Mesenchymal stem cell (in vitro differentiated cells and primary cell): ENCODE data around the gene ZNF280C.

Source experiments
- DNase-seq: peaks from one replicate; pipeline ENCODE4 v3.0.0-alpha.2; 2013
- H2AFZ ChIP-seq: one replicate; pipeline ENCODE4 v1.6.1; 2013; ENCODE audit warnings: low read depth, mild to moderate bottlenecking, control low read depth, inconsistent platforms, low read length, moderate library complexity
- H2AK5ac ChIP-seq: 2 replicates; pipeline ENCODE4 v1.6.1; 2013; ENCODE audit warnings: low read length, moderate library complexity, mild to moderate bottlenecking, inconsistent platforms; ENCODE audit not compliant: severe bottlenecking
- H2BK120ac ChIP-seq: one replicate; pipeline ENCODE4 v1.6.1; 2013; ENCODE audit warnings: low read depth, mild to moderate bottlenecking, inconsistent platforms, low read length, moderate library complexity
- H2BK12ac ChIP-seq, 2 experiments: one replicate each; pipeline ENCODE4 v1.6.1; 2013; ENCODE audit warnings: inconsistent platforms in 2 of 2, low read length in 2 of 2, mild to moderate bottlenecking in 2 of 2, moderate library complexity in 2 of 2, control low read depth in 1 of 2
- H2BK15ac ChIP-seq: one replicate; pipeline ENCODE4 v1.6.1; 2013; ENCODE audit warnings: mild to moderate bottlenecking, low read depth, inconsistent platforms; ENCODE audit not compliant: poor library complexity, severe bottlenecking
- H2BK5ac ChIP-seq: 2 replicates; pipeline ENCODE4 v1.6.1; 2013; ENCODE audit warnings: low read depth, mild to moderate bottlenecking, low read length, control low read depth, inconsistent platforms; ENCODE audit not compliant: poor library complexity, severe bottlenecking
- H3K14ac ChIP-seq, 2 experiments: one replicate each; pipeline ENCODE4 v1.6.1; 2013; ENCODE audit warnings: inconsistent platforms in 2 of 2, low read length in 2 of 2, control low read depth in 1 of 2, mild to moderate bottlenecking in 1 of 2, moderate library complexity in 1 of 2
- H3K18ac ChIP-seq, 2 experiments: one replicate each; pipeline ENCODE4 v1.6.1; 2013; ENCODE audit warnings: inconsistent platforms in 2 of 2, low read length in 2 of 2, control low read depth in 1 of 2, low read depth in 1 of 2, mild to moderate bottlenecking in 1 of 2
- H3K23ac ChIP-seq, 2 experiments: one replicate each; pipeline ENCODE4 v1.6.1; 2013; ENCODE audit warnings: inconsistent platforms in 2 of 2, low read length in 2 of 2, mild to moderate bottlenecking in 2 of 2, moderate library complexity in 2 of 2, control low read depth in 1 of 2
- H3K27ac ChIP-seq: 2 replicates; pipeline ENCODE4 v1.5.1; 2013; ENCODE audit warnings: mild to moderate bottlenecking, moderate library complexity, low read length, control low read depth, inconsistent platforms; ENCODE audit not compliant: poor library complexity, severe bottlenecking
- H3K27me3 ChIP-seq, 2 experiments: 2 replicates each; pipeline versions ENCODE4 v1.6.1 to v1.7.0; 2013; ENCODE audit warnings: low read length in 2 of 2, mild to moderate bottlenecking in 2 of 2, moderate library complexity in 2 of 2, control low read depth in 1 of 2, inconsistent platforms in 1 of 2; ENCODE audit not compliant: control insufficient read depth in 1 of 2, insufficient read depth in 1 of 2
- H3K36me3 ChIP-seq, 2 experiments: 2 replicates each; pipeline versions ENCODE4 v1.6.1 to v1.7.0; 2013; ENCODE audit warnings: low read length in 2 of 2, control low read depth in 1 of 2, inconsistent platforms in 1 of 2, low read depth in 1 of 2, mild to moderate bottlenecking in 1 of 2; ENCODE audit not compliant: insufficient read depth in 2 of 2, control insufficient read depth in 1 of 2
- H3K4ac ChIP-seq, 2 experiments: one replicate each; pipeline ENCODE4 v1.6.1; 2013; ENCODE audit warnings: inconsistent platforms in 2 of 2, low read length in 2 of 2, mild to moderate bottlenecking in 2 of 2, moderate library complexity in 2 of 2, control low read depth in 1 of 2, low read depth in 1 of 2
- H3K4me1 ChIP-seq: 2 replicates; pipeline ENCODE4 v1.6.1; 2013; ENCODE audit warnings: low read depth, low read length, control low read depth; ENCODE audit not compliant: control insufficient read depth, insufficient read depth
- H3K4me2 ChIP-seq: 2 replicates; pipeline ENCODE4 v1.6.1; 2013; ENCODE audit warnings: low read length, mild to moderate bottlenecking, inconsistent platforms; ENCODE audit not compliant: poor library complexity, severe bottlenecking
- H3K4me3 ChIP-seq, 2 experiments: 2 replicates each; pipeline versions ENCODE4 v1.5.1 to v1.7.0; 2013; ENCODE audit warnings: low read length in 2 of 2, mild to moderate bottlenecking in 2 of 2, control low read depth in 1 of 2, low read depth in 1 of 2; ENCODE audit not compliant: insufficient read depth in 1 of 2
- H3K79me1 ChIP-seq: replicated peaks from 2 replicates; pipeline ENCODE4 v1.6.1; 2013; ENCODE audit warnings: mild to moderate bottlenecking, control low read depth, low read length, inconsistent platforms; ENCODE audit not compliant: poor library complexity, severe bottlenecking
- H3K9ac ChIP-seq: 2 replicates; pipeline ENCODE4 v1.7.0; 2013; ENCODE audit warnings: mild to moderate bottlenecking, low read length, moderate library complexity
- H3K9me3 ChIP-seq: 2 replicates; pipeline ENCODE4 v1.7.0; 2013; ENCODE audit warnings: mild to moderate bottlenecking, low read length; ENCODE audit not compliant: control insufficient read depth
- H4K8ac ChIP-seq: one replicate; pipeline ENCODE4 v1.6.1; 2013; ENCODE audit warnings: inconsistent platforms, mild to moderate bottlenecking, low read length, moderate library complexity
- H4K91ac ChIP-seq: one replicate; pipeline ENCODE4 v1.6.1; 2013; ENCODE audit warnings: mild to moderate bottlenecking, low read length, inconsistent platforms
- WGBS: methylation state at CpG from one replicate; pipeline ENCODE4 v1.1.7; 2013; ENCODE audit warnings: mixed read lengths; 5-methylcytosine and 5-hydroxymethylcytosine counted together

ZNF280C gene

GRCh38 chrX:130213376-130213775 lies 55.3 kb downstream of the ZNF280C start:
- Histone ChIP-seq H2BK15ac (no peak overlapping the region), H3K18ac (no peak overlapping the region), H3K4me2 (no peak overlapping the region), H2BK5ac (no peak overlapping the region), H2AK5ac (no peak overlapping the region), H3K9ac (no peak overlapping the region), H4K91ac (no peak overlapping the region), H3K23ac (no peak overlapping the region), H3K27ac (no peak overlapping the region), H3K4me1 (no peaks in the 10 kb centered on the region), H3K9me3 (no peaks in the 10 kb centered on the region), H2BK120ac (no peak overlapping the region), H2BK12ac (no peak overlapping the region), H3K4ac (no peak overlapping the region), H3K27me3 (no peaks in the 10 kb centered on the region), H3K36me3 (peaks cover 0 to 52% of the 10 kb centered on the region in 2 experiments), H3K14ac (no peak overlapping the region), H3K79me1 (no peaks in the 10 kb centered on the region), H4K8ac (no peak overlapping the region), H3K4me3 (no peak overlapping the region), H2AFZ (no peak overlapping the region)
- WGBS: 100% methylated on average over 2 of the region's 2 CpGs
- no peak for DNase-seq

DNA sequence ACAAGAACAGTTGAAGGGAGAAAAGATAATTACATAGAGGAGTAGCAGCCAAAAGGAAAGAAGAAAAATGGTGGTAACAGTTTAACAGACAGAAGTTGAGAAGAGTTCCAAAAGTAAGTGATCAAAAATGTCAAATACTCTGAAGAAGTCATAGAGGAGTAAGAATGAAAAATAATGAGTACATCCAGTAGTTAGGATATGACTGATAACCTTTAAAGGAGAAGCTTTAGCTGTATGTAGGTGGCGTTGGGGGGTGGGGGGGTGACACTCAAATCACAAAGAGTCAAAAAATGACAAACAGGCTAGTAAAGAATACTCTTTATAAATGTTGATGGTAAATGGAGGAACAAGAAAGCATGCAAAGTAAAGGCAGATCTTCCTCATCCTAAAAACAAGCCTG lies 56.3 kb downstream of the ZNF280C start:
- H3K36me3 ChIP-seq: peaks cover 0 to 49% of the 10 kb centered on the region in 2 experiments
- H3K9ac ChIP-seq: no peak overlapping the region
- DNase-seq: no peak
- H3K27me3 ChIP-seq: no peaks in the 10 kb centered on the region
- H2BK12ac ChIP-seq: no peak overlapping the region
- no peak overlapping the region for H3K18ac ChIP-seq
- no peaks in the 10 kb centered on the region for H3K4me1 ChIP-seq
- no peak overlapping the region for H4K91ac ChIP-seq
- H2AK5ac ChIP-seq: no peak overlapping the region
- WGBS: no CpG with 5 or more reads among the region's 1 CpG
- no peaks in the 10 kb centered on the region for H3K9me3 ChIP-seq
- no peak overlapping the region for H3K4ac ChIP-seq
- no peak overlapping the region for H3K14ac ChIP-seq
- no peak overlapping the region for H3K4me2 ChIP-seq
- no peak overlapping the region for H3K23ac ChIP-seq
- no peak overlapping the region for H2BK5ac ChIP-seq
- no peak overlapping the region for H2BK120ac ChIP-seq
- no peak overlapping the region for H4K8ac ChIP-seq
- H2AFZ ChIP-seq: no peak overlapping the region
- H3K27ac ChIP-seq: no peak overlapping the region
- H2BK15ac ChIP-seq: no peak overlapping the region
- no peaks in the 10 kb centered on the region for H3K79me1 ChIP-seq
- H3K4me3 ChIP-seq: no peak overlapping the region

- no peak overlapping the region for H2BK15ac ChIP-seq
- no peak overlapping the region for H2AK5ac ChIP-seq
- H3K18ac ChIP-seq: no peak overlapping the region
- no peak overlapping the region for H3K4me3 ChIP-seq
- WGBS: 93% methylated on average over 3 of the region's 4 CpGs
- DNase-seq: no peak
- no peak overlapping the region for H2BK120ac ChIP-seq
- H3K9ac ChIP-seq: no peak overlapping the region
- H3K79me1 ChIP-seq: no peaks in the 10 kb centered on the region
- H4K8ac ChIP-seq: no peak overlapping the region
- H3K9me3 ChIP-seq: no peaks in the 10 kb centered on the region
- H3K27ac ChIP-seq: no peak overlapping the region
- H3K27me3 ChIP-seq: no peaks in the 10 kb centered on the region
- no peak overlapping the region for H2BK12ac ChIP-seq
- no peak overlapping the region for H3K4me2 ChIP-seq
- no peak overlapping the region for H2BK5ac ChIP-seq
- H3K23ac ChIP-seq: no peak overlapping the region
- peaks cover 0 to 49% of the 10 kb centered on the region in 2 experiments for H3K36me3 ChIP-seq
- H4K91ac ChIP-seq: no peak overlapping the region
- H3K4me1 ChIP-seq: no peaks in the 10 kb centered on the region
- no peak overlapping the region for H2AFZ ChIP-seq
- no peak overlapping the region for H3K4ac ChIP-seq
- no peak overlapping the region for H3K14ac ChIP-seq
These were observed 57.1 kb downstream of the ZNF280C start for GRCh38 chrX:130211415-130212186.

GRCh38 chrX:130204647-130205046 lies 64.1 kb downstream of the ZNF280C start:
- Histone ChIP-seq H4K8ac (no peak overlapping the region), H3K4ac (no peak overlapping the region), H2BK12ac (no peak overlapping the region), H3K36me3 (peaks cover 0 to 27% of the 10 kb centered on the region in 2 experiments), H2AK5ac (no peak overlapping the region), H3K9me3 (no peaks in the 10 kb centered on the region), H4K91ac (no peak overlapping the region), H3K14ac (no peak overlapping the region), H3K27me3 (peaks cover 0 to 5% of the 10 kb centered on the region in 2 experiments), H3K18ac (no peak overlapping the region), H2BK5ac (no peak overlapping the region), H2BK120ac (no peak overlapping the region), H3K27ac (no peak overlapping the region), H3K4me1 (no peaks in the 10 kb centered on the region), H3K79me1 (no peaks in the 10 kb centered on the region), H3K4me3 (no peak overlapping the region), H3K23ac (no peak overlapping the region), H3K4me2 (no peak overlapping the region), H2BK15ac (no peak overlapping the region), H3K9ac (no peak overlapping the region), H2AFZ (no peak overlapping the region)
- 0% methylated on average over 1 of the region's 1 CpG for WGBS
- no peak for DNase-seq
